ENCODE results near the gene ZNF524.

Gene ZNF524

GRCh38 chr19:55590109-55590508, 10.0 kb upstream of the ZNF524 start:
- no peak for DNase-seq
- ATAC-seq = no peak
- H3K9me3 Mint-ChIP-seq = no peaks in the 10 kb centered on the region
- H3K4me3 Mint-ChIP-seq = no peak overlapping the region
- H3K27ac Mint-ChIP-seq = no peak overlapping the region
- peaks cover 2% of the 10 kb centered on the region for H3K27me3 Mint-ChIP-seq
- peaks cover 30% of the 10 kb centered on the region for H3K4me1 Mint-ChIP-seq
- H3K36me3 Mint-ChIP-seq (ENCODE audit: low read depth) = peaks cover 13% of the 10 kb centered on the region

GRCh38 chr19:55590617-55591016, 9.5 kb upstream of the ZNF524 start:
- peaks cover 2% of the 10 kb centered on the region for H3K27me3 Mint-ChIP-seq
- peaks cover 26% of the 10 kb centered on the region for H3K4me1 Mint-ChIP-seq
- H3K4me3 Mint-ChIP-seq = no peak overlapping the region
- H3K27ac Mint-ChIP-seq = no peak overlapping the region
- ATAC-seq = no peak
- no peak for DNase-seq
- H3K9me3 Mint-ChIP-seq = no peaks in the 10 kb centered on the region
- H3K36me3 Mint-ChIP-seq (ENCODE audit: low read depth) = peaks cover 19% of the 10 kb centered on the region

- no peak for ATAC-seq
- Mint-ChIP-seq H3K27me3 (no peaks in the 10 kb centered on the region), H3K36me3 (ENCODE audit: low read depth) (peaks cover 27% of the 10 kb centered on the region), H3K4me3 (no peak overlapping the region), H3K27ac (no peak overlapping the region), H3K4me1 (peaks cover 17% of the 10 kb centered on the region), H3K9me3 (no peaks in the 10 kb centered on the region)
- no peak for DNase-seq
Observed at GRCh38 chr19:55591555-55591954, 8.5 kb upstream of the ZNF524 start.

DNA sequence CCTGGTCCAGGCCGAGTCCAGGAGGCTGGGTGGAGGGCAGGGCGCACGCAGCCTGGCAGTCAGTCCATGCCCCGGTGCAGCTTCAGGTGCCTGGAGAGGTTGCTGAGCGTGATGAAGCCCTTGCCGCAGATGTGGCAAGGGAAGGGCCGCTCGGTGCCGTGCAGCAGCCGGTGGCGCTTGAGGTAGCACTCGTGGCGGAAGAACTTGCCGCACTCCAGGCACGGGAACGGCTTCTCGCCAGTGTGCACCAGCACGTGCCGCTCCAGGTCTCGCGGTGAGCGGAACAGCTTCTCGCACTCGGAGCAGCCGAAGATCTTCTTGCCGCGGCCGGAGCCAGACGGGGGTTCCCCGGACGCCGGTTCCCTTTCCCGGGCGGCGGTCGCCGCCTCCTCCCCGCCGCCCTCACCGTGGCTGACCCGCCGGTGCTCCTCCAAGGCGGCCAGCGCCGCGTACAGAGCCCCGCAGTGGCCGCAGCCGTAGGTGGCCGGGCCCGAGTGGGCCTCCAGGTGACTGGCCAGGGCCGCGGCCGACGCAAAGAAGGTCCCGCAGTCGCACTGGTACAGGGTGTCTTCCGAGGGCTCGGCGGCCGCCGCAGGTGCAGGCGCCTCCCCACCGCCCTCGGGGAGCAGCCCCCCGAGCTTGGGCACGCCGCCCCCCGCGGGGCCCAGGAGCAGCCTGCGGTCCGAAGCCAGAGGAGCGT, 7.5 kb upstream of the ZNF524 start:
- ATAC-seq = peak; percentile 42
- no peaks in the 10 kb centered on the region for H3K9me3 Mint-ChIP-seq

GRCh38 chr19:55593096-55593772, 6.9 kb upstream of the ZNF524 start:
- H3K27ac Mint-ChIP-seq = no peak overlapping the region
- ATAC-seq = no peak
- peaks cover 7% of the 10 kb centered on the region for H3K4me1 Mint-ChIP-seq
- no peaks in the 10 kb centered on the region for H3K27me3 Mint-ChIP-seq
- H3K4me3 Mint-ChIP-seq = no peak overlapping the region
- peaks cover 34% of the 10 kb centered on the region for H3K36me3 Mint-ChIP-seq (ENCODE audit: low read depth)
- DNase-seq = no peak
- H3K9me3 Mint-ChIP-seq = no peaks in the 10 kb centered on the region

More for the DNA sequence above, 7.5 kb upstream of the ZNF524 start:
- H3K27ac Mint-ChIP-seq = no peak overlapping the region
- no peak for DNase-seq
- peaks cover 32% of the 10 kb centered on the region for H3K36me3 Mint-ChIP-seq (ENCODE audit: low read depth)
- no peak overlapping the region for H3K4me3 Mint-ChIP-seq
- H3K27me3 Mint-ChIP-seq = no peaks in the 10 kb centered on the region
- peaks cover 8% of the 10 kb centered on the region for H3K4me1 Mint-ChIP-seq

- Mint-ChIP-seq H3K27ac (no peak overlapping the region), H3K4me1 (peaks cover 9% of the 10 kb centered on the region), H3K4me3 (no peak overlapping the region), H3K9me3 (peaks cover 4% of the 10 kb centered on the region), H3K36me3 (ENCODE audit: low read depth) (peaks cover 38% of the 10 kb centered on the region), H3K27me3 (no peaks in the 10 kb centered on the region)
- DNase-seq (no peak), ATAC-seq (no peak)
Observed at GRCh38 chr19:55594996-55595545, 5.0 kb upstream of the ZNF524 start.

DNA sequence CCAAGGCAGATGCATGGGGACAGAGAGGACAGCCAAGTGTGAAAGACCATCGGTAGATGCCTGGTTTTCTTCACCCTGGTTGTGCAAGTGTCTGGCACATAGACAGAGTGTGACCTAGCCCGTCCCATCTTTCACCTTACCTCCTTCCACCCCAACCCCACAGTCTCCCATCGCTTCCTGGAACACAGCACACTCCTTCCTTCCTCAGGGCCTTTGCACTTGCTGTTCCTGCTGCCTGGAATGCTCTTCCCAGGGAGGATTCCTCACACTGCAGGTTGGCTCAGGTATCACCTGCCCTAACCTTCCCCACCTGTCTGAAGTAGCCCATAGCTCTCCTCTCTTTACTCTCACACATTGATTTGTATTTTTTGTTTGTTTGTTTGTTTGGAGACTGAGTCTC, 3.8 kb upstream of the ZNF524 start:
- ATAC-seq (no peak), DNase-seq (no peak)
- H3K4me3 Mint-ChIP-seq = no peak overlapping the region
- no peak overlapping the region for H3K27ac Mint-ChIP-seq
- H3K36me3 Mint-ChIP-seq (ENCODE audit: low read depth) = peaks cover 38% of the 10 kb centered on the region
- peaks cover 13% of the 10 kb centered on the region for H3K4me1 Mint-ChIP-seq
- no peaks in the 10 kb centered on the region for H3K27me3 Mint-ChIP-seq
- H3K9me3 Mint-ChIP-seq = peaks cover 4% of the 10 kb centered on the region

GRCh38 chr19:55597501-55597921, 2.6 kb upstream of the ZNF524 start:
- no peak overlapping the region for H3K4me3 Mint-ChIP-seq
- peaks cover 33% of the 10 kb centered on the region for H3K36me3 Mint-ChIP-seq (ENCODE audit: low read depth)
- peaks cover 4% of the 10 kb centered on the region for H3K9me3 Mint-ChIP-seq
- DNase-seq (no peak), ATAC-seq (no peak)
- peaks cover 18% of the 10 kb centered on the region for H3K4me1 Mint-ChIP-seq
- no peak overlapping the region for H3K27ac Mint-ChIP-seq
- no peaks in the 10 kb centered on the region for H3K27me3 Mint-ChIP-seq

- H3K27ac Mint-ChIP-seq = no peak overlapping the region
- peaks cover 4% of the 10 kb centered on the region for H3K9me3 Mint-ChIP-seq
- ATAC-seq = no peak
- no peaks in the 10 kb centered on the region for H3K27me3 Mint-ChIP-seq
- no peak for DNase-seq
- peaks cover 18% of the 10 kb centered on the region for H3K4me1 Mint-ChIP-seq
- peaks cover 33% of the 10 kb centered on the region for H3K36me3 Mint-ChIP-seq (ENCODE audit: low read depth)
- no peak overlapping the region for H3K4me3 Mint-ChIP-seq
Observed at GRCh38 chr19:55598034-55598433, 2.1 kb upstream of the ZNF524 start.

DNA sequence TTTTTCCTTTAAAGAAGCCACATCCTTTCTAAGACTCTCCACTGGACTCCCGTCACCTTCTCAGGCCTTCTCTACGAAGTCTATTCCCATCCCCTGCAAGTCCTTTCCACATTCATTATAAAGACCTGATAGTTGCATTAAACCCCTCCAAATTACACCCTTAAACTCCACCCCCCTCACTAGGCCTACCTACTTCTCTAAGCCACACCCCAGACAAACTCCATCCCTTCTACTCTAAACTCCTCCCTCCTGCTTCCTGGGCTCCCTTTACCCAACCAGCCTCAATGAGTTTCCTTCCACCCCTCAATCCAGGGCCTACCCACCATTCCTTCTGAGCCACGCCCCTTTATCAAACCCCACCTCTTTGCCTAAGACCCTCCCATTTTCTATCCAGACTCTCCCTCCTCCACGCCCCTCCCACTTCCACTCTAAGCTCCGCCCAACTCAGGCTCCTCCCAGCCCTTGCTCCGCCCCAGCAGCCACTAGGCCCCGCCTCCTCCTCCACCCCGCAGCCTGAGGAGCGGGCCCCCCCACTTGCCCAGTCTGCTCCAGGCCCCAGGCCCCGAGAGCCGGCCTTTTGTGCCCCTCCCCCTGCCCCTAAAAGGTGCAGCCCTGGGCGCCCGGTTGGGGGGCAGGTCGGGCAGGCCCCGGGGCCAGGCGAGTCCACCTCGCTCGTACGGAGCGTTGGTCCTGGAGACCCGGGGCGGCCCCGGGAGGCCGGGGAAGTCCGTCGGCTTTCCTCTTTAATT, 1.2 kb upstream of the ZNF524 start:
- Mint-ChIP-seq H3K4me1 (peaks cover 23% of the 10 kb centered on the region), H3K36me3 (ENCODE audit: low read depth) (peaks cover 30% of the 10 kb centered on the region), H3K9me3 (peaks cover 4% of the 10 kb centered on the region), H3K4me3 (peak overlapping the region; percentile 97), H3K27ac (peak overlapping the region; percentile 99), H3K27me3 (no peaks in the 10 kb centered on the region)
- ATAC-seq (peak; percentile 55), DNase-seq (peak; percentile 94)

- peaks cover 4% of the 10 kb centered on the region for H3K9me3 Mint-ChIP-seq
- peaks cover 30% of the 10 kb centered on the region for H3K36me3 Mint-ChIP-seq (ENCODE audit: low read depth)
- DNase-seq (peak; percentile 96), ATAC-seq (peak; percentile 72)
- peak within 1 kb of the TSS; percentile 99 for H3K27ac Mint-ChIP-seq
- peak within 1 kb of the TSS; percentile 97 for H3K4me3 Mint-ChIP-seq
- H3K4me1 Mint-ChIP-seq = peaks cover 26% of the 10 kb centered on the region
- no peaks in the 10 kb centered on the region for H3K27me3 Mint-ChIP-seq
Observed at GRCh38 chr19:55599468-55599841, 633 bp upstream of the ZNF524 start, which contains the start of gene FIZ1. Gene FIZ1, minus strand, starts transcription at chr19:55599517. Its CDS starts 1,652 bp downstream, at chr19:55597865.

DNA sequence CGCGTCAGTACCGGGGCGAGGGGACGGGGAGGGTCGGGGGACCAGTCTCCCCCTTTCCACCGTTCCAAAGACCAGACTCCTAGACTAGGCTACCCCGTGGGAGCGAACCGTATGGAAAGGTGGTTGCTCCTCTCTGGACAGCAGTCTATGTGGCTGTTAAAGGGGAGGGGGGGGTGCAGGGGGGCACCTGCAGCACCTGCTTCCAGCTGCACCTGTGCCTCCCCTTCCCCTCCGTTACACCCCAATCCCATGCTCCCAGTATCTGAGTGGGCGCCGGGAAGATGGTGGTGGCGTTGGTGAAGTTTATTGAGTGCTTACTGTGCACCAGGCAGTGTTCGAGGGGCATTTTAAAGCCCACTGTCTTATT, 557 bp downstream of the ZNF524 start:
- Mint-ChIP-seq H3K4me1 (peaks cover 31% of the 10 kb centered on the region), H3K4me3 (peak overlapping the region; percentile 82)
- ATAC-seq = no peak

GRCh38 chr19:55601084-55601483, 996 bp downstream of the ZNF524 start:
- Mint-ChIP-seq H3K9me3 (peaks cover 4% of the 10 kb centered on the region), H3K27ac (peak overlapping the region; percentile 71), H3K4me1 (peaks cover 35% of the 10 kb centered on the region), H3K27me3 (no peaks in the 10 kb centered on the region), H3K4me3 (peak overlapping the region; percentile 82), H3K36me3 (ENCODE audit: low read depth) (peaks cover 17% of the 10 kb centered on the region)
- no peak for ATAC-seq
- DNase-seq = no peak

More for the DNA sequence above, 557 bp downstream of the ZNF524 start:
- H3K27ac Mint-ChIP-seq = peak overlapping the region; percentile 71
- peaks cover 4% of the 10 kb centered on the region for H3K9me3 Mint-ChIP-seq
- no peak for DNase-seq
- H3K27me3 Mint-ChIP-seq = no peaks in the 10 kb centered on the region
- peaks cover 20% of the 10 kb centered on the region for H3K36me3 Mint-ChIP-seq (ENCODE audit: low read depth)

DNA sequence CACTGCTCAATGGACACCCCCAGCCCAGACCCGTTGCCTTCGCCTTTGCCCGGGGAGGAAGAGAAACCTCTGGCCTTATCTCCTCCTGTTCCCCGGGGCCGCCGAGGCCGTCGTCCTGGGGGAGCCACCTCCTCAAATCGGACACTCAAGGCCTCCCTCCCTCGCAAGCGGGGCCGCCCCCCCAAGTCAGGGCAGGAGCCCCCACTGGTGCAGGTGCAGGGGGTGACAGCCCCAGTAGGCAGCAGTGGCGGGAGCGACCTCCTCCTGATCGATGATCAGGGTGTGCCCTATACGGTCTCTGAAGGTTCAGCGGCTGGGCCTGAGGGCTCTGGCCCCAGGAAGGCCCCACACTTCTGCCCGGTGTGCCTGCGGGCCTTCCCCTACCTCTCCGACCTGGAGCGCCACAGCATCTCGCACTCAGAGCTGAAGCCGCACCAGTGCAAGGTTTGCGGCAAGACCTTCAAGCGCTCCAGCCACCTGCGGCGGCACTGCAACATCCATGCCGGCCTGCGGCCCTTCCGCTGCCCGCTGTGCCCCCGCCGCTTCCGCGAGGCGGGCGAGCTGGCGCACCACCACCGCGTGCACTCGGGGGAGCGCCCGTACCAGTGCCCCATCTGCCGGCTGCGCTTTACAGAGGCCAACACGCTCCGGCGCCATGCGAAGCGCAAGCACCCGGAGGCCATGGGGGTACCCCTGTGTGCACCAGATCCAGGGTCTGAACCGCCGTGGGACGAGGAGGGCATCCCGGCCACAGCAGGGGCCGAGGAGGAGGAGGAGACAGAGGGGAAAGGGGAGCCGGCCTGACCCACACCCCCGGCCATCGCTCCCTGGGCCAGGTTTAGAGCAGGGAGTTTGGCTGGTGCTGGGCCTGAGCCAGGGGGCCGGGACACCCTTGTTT, 2.3 kb downstream of the ZNF524 start:
- Mint-ChIP-seq H3K36me3 (ENCODE audit: low read depth) (peaks cover 12% of the 10 kb centered on the region), H3K4me1 (peaks cover 47% of the 10 kb centered on the region), H3K27me3 (no peaks in the 10 kb centered on the region), H3K4me3 (no peak overlapping the region), H3K27ac (no peak overlapping the region), H3K9me3 (peaks cover 4% of the 10 kb centered on the region)
- no peak for DNase-seq
- no peak for ATAC-seq

Data from activated naive CD8-positive, alpha-beta T cell treated with anti-CD3 and anti-CD28 coated beads, Interleukin-2, amount 50 U/mL, for 24 hours (primary cell).